ENCODE results near the gene ADGRV1. TPM values are rescaled to one million over a fixed set of nuclear protein-coding genes. Genes with fewer than 3 reads are reported as not detected.

ADGRV1 gene
- polyA plus RNA-seq, 1 of the 3 experiments (the other 2 are of a cell fraction), result 0.23 TPM

DNA sequence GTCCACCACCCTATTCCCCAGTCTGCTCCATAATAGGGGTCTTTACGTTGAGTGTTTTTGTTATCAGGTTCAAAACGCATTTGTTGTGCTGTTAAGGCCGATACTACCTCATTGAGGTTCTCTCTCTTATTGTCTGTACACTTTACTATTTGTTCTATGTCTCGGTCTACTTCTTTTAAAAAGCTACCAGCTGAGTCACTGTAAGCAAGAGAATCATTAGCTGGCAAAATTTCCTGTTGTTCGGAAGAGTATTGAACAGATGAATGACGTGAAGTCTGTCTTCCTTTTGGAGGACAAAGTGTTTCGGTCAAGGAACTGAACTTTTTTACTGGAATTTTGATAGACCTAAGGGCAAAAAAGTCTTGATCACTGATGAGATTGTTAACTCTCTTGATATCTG, 39.5 kb upstream of the ADGRV1 start:
- Histone ChIP-seq H3K27me3 (ENCODE audit: insufficient read depth) (no peaks in the 10 kb centered on the region), H3K27ac (ENCODE audit: low read depth in 2 of 2, low read length in 1 of 2) (no peak overlapping the region), H3K9me2 (no peaks in the 10 kb centered on the region), H3K9ac (no peak overlapping the region), H3K4me1 (ENCODE audit: control insufficient read depth in 1 of 2, insufficient read depth in 2 of 2, low read depth in 1 of 2, low read length in 1 of 2) (no peaks in the 10 kb centered on the region; a peak in 1 of 4 replicates), H2AFZ (ENCODE audit: low read depth) (no peak overlapping the region), H3K9me3 (no peaks in the 10 kb centered on the region), H3K4me2 (no peak overlapping the region), H3K79me2 (ENCODE audit: insufficient read depth) (peaks cover 16% of the 10 kb centered on the region; the same call in 1 of the 2 replicates), H3K36me3 (replicated peaks in 1 of 2; ENCODE audit: control insufficient read depth in 1 of 2, insufficient read depth in 2 of 2, low read length in 1 of 2) (peaks cover 51 to 64% of the 10 kb centered on the region in 2 experiments), H4K20me1 (ENCODE audit: insufficient read depth) (no peaks in the 10 kb centered on the region), H3K4me3 (ENCODE audit: low read depth in 2 of 2, low read length in 1 of 2) (no peak overlapping the region), H3F3A (replicated peaks; ENCODE audit: insufficient read depth) (peaks cover 10% of the 10 kb centered on the region)
- 87% methylated on average over 7 of the region's 7 CpGs for WGBS (ENCODE audit: low lambda C conversion rate)
- POLR2A ChIA-PET, result no interaction called here
- TF ChIP-seq NRF1 (IDR thresholded peaks at IDR 0.05; ENCODE audit: low read depth, low read length) (no peak), TCF12 (IDR thresholded peaks at IDR 0.05) (no peak), NFIC (IDR thresholded peaks at IDR 0.05; ENCODE audit: borderline replicate concordance) (no peak), RFX5 (IDR thresholded peaks at IDR 0.05; ENCODE audit: low read length) (no peak), FOXJ3 (CRISPR knock-in tag; IDR thresholded peaks at IDR 0.05) (no peak), YY1 (IDR thresholded peaks at IDR 0.05; ENCODE audit: low read depth) (no peak), TEAD4 (IDR thresholded peaks at IDR 0.05; ENCODE audit: borderline replicate concordance, insufficient read depth) (no peak)
- CTCF ChIA-PET, result no interaction called here
- no peak for DNase-seq

DNA sequence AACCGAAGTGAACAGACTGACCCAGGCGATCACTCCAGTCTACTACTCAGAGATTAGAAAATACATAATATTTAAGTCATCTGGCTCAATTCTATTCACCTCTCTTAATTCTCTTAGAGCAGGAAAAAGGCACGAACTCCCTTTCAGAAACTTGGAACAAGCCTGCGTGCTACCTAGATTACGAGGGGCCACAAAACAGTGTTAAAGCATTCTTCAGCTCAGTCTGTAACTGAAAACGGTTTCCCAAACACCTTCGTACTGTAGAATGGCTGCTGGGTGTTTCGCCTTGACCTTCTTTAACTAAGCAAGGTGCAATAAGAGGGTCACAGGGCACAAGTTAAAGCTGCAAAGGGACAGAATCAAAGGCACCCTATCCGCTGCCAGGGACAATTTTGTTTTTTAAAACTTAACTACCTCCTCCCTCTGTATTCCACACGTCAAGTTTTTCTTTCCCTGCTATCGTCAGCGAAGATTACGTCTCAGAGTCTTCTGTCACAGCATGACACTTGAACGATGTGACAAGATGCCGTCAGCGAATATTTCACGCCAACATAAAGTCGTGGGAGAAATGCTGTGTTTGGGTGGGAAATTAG, 29.9 kb upstream of the ADGRV1 start:
- POLR2A ChIA-PET, result interaction anchor here (1.1 kb wide), 1 partner anchor 119 kb away, joined by 4 read pairs; the partner anchor contains the start of gene CETN3
- Histone ChIP-seq H3K79me2 (ENCODE audit: insufficient read depth) (peaks cover 46% of the 10 kb centered on the region), H3F3A (replicated peaks; ENCODE audit: insufficient read depth) (peaks cover 11% of the 10 kb centered on the region), H4K20me1 (ENCODE audit: insufficient read depth) (no peaks in the 10 kb centered on the region), H3K4me3 (ENCODE audit: low read depth in 2 of 2, low read length in 1 of 2) (peak overlapping the region; percentile 99 to 100), H3K9me2 (no peaks in the 10 kb centered on the region), H2AFZ (ENCODE audit: low read depth) (peak overlapping the region; percentile 86), H3K27me3 (ENCODE audit: insufficient read depth) (peaks cover 8% of the 10 kb centered on the region), H3K9me3 (no peaks in the 10 kb centered on the region), H3K4me1 (ENCODE audit: control insufficient read depth in 1 of 2, insufficient read depth in 2 of 2, low read depth in 1 of 2, low read length in 1 of 2) (peaks cover 0 to 5% of the 10 kb centered on the region in 2 experiments; a peak in 3 of 4 replicates), H3K9ac (peak overlapping the region; percentile 91), H3K27ac (ENCODE audit: low read depth in 2 of 2, low read length in 1 of 2) (peak overlapping the region; percentile 75 to 78; a peak in 3 of 4 replicates), H3K4me2 (peak overlapping the region; percentile 97), H3K36me3 (replicated peaks in 1 of 2; ENCODE audit: control insufficient read depth in 1 of 2, insufficient read depth in 2 of 2, low read length in 1 of 2) (peaks cover 7 to 24% of the 10 kb centered on the region in 2 experiments)
- CTCF ChIA-PET, result interaction anchor here (1.3 to 3.2 kb wide), 6 partner anchors 20 to 255 kb away, joined by 3 to 16 read pairs (median 7); partner anchors contain the start of genes CETN3, MBLAC2 and POLR3G
- 4% methylated on average over 18 of the region's 18 CpGs for WGBS (ENCODE audit: low lambda C conversion rate)
- TF ChIP-seq MXI1 (IDR thresholded peaks at IDR 0.05; ENCODE audit: low read depth, low read length), result 0 out of 2 replicates have a peak, but pooled peaks have one; percentile 21
- TF ChIP-seq, protein P1, sequence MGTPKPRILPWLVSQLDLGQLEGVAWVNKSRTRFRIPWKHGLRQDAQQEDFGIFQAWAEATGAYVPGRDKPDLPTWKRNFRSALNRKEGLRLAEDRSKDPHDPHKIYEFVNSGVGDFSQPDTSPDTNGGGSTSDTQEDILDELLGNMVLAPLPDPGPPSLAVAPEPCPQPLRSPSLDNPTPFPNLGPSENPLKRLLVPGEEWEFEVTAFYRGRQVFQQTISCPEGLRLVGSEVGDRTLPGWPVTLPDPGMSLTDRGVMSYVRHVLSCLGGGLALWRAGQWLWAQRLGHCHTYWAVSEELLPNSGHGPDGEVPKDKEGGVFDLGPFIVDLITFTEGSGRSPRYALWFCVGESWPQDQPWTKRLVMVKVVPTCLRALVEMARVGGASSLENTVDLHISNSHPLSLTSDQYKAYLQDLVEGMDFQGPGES (IDR thresholded peaks at IDR 0.05; ENCODE audit: low read depth, low read length), result no peak
- DNase-seq, result peak; percentile 12

Measured in SK-N-SH (cell line).